Panc1 (cell line): Measurements from ENCODE around the gene KRT2.

Experiments used
- POLR2AphosphoS5 ChIP-seq: IDR thresholded peaks from 2 replicates; pipeline ENCODE4 v1.6.1; 2012; ENCODE audit warnings: mild to moderate bottlenecking, low read depth, low read length, moderate library complexity
- SIN3A ChIP-seq: IDR thresholded peaks from 2 replicates; pipeline ENCODE4 v1.6.1; 2012; ENCODE audit warnings: low read depth, mild to moderate bottlenecking, low read length, moderate library complexity, borderline replicate concordance; ENCODE audit not compliant: insufficient read depth
- TF ChIP-seq, protein P1 (sequence below): fragments of 450-650 bp; IDR thresholded peaks from 2 replicates; pipeline ENCODE4 v1.5.1; 2017; ENCODE audit warnings: mild to moderate bottlenecking

GRCh38 chr12:52602552-52602951, 49.5 kb downstream of the KRT2 start:
- TF ChIP-seq, protein P1, sequence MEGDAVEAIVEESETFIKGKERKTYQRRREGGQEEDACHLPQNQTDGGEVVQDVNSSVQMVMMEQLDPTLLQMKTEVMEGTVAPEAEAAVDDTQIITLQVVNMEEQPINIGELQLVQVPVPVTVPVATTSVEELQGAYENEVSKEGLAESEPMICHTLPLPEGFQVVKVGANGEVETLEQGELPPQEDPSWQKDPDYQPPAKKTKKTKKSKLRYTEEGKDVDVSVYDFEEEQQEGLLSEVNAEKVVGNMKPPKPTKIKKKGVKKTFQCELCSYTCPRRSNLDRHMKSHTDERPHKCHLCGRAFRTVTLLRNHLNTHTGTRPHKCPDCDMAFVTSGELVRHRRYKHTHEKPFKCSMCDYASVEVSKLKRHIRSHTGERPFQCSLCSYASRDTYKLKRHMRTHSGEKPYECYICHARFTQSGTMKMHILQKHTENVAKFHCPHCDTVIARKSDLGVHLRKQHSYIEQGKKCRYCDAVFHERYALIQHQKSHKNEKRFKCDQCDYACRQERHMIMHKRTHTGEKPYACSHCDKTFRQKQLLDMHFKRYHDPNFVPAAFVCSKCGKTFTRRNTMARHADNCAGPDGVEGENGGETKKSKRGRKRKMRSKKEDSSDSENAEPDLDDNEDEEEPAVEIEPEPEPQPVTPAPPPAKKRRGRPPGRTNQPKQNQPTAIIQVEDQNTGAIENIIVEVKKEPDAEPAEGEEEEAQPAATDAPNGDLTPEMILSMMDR = no peak
- TF ChIP-seq POLR2AphosphoS5 (no peak), SIN3A (no peak)
